ENCODE results near the gene ZDHHC4.

DNA sequence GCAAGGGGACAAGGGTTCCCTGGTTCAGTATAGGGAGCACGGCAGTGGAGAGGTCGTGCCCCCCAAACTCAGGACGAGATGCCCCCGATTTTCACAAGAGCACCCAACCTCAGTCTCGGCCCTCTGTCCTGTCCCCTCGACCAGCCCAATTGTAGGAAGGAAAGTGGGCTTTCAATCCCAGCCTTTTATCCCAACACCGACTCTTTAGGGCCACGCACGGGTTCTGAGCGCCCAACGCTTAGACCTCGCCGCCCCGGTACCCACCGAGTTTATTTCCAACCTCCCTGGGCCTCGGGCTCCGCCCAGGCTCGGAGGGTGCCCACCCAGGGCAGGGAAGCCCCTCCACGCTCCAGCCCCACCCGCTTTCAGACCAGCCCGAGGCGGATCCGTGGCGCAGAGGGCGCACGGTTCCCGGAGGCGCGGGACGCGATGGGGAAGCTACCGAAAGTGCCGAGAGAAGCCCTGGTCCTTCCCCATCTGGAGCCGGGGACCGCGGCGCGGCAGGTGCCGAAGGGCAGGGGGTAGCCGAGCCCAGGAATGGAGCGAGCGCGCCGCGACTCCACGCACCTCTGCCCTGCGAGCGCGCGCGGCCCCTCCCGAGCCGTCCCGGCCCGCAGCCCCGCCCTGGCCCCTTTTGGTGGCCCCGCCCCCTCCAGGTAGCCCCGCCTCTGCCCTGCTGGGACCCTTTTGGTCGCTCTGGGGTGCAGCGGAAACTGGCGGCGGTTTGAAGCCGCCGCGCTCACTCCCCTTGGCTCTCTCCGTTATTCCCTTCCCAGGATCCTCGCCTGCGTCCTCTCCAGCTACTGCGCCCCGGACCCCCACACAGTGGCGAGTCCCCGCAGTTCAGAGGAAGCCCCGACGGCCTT lies 46.4 kb upstream of the ZDHHC4 start:
- TF ChIP-seq EZH2phosphoT487 (IDR thresholded peaks at IDR 0.05; ENCODE audit: insufficient read depth, low read depth) (no peak), EZH2 (IDR thresholded peaks at IDR 0.05; ENCODE audit: insufficient read depth, poor library complexity, severe bottlenecking) (no peak)

Data from GM23248 (cell line).